Pancreas (tissue), 10 donors: ENCODE results near the gene PLEK2. TPM values are rescaled to one million over a fixed set of nuclear protein-coding genes. Genes with fewer than 3 reads are reported as not detected.
A peak's percentile ranks its signal among the peaks of the same experiment; 100 is the strongest.

Source experiments
- ATAC-seq, 4 donors: fragments of 200-7000 bp; cut with Tn5 transposase; one replicate each; pipeline versions ENCODE4 v1.8.0 to v1.9.1; 2020; ENCODE audit warnings: mild to moderate bottlenecking in 4 of 4, moderate library complexity in 4 of 4
- DNase-seq, 6 donors: peaks; one replicate each; pipeline ENCODE4 v3.0.0-alpha.2; 2020
- FAIRE-seq: peaks from 2 replicates; lab custom pipeline; 2012; peaks lifted over from hg19 to GRCh38; lab: Jason Lieb, UNC
- H3K27ac ChIP-seq, 4 donors: fragments of 200-600 bp; sonication (generic); 1 replicate in 3 of 4; 2 replicates in 1 of 4; pipeline versions ENCODE4 v1.5.0 to v1.8.0; 2020
- H3K27me3 ChIP-seq, 4 donors: fragments of 200-600 bp; one replicate each; pipeline ENCODE4 v1.8.0; 2021
- H3K36me3 ChIP-seq, 3 donors: fragments of 200-600 bp; sonication (generic) in 1 of 3; one replicate each; pipeline versions ENCODE4 v1.5.0 to v1.8.0; 2020 to 2021
- H3K4me1 ChIP-seq, 3 donors: fragments of 200-600 bp; one replicate each; pipeline ENCODE4 v1.8.0; 2021
- H3K4me3 ChIP-seq, 4 donors: fragments of 200-600 bp; sonication (generic) in 2 of 4; one replicate each; pipeline versions ENCODE4 v1.5.0 to v1.8.0; 2020 to 2021
- H3K9me3 ChIP-seq, 4 donors: fragments of 200-600 bp; one replicate each; pipeline ENCODE4 v1.8.0; 2021
- WGBS, 2 donors: extraction: QIAGEN DNeasy Blood & Tissue Kit; methylation state at CpG; one replicate each; pipeline ENCODE4 v1.1.7; 2013; 5-methylcytosine and 5-hydroxymethylcytosine counted together
- intact Hi-C, 3 donors: fragments of 100-400 bp; cut with DNase I; formaldehyde crosslinking; loops; one replicate each; pipeline versions ENCODE4 v1.11.1 to v1.14.2; 2022
- polyA plus RNA-seq, 2 donors: library from polyadenylated mRNA; stranded (reverse); fragments of 200-250 nt; gene quantifications; one replicate each; pipeline ENCODE4 v1.2.3, GENCODE V29; 2013
- total RNA-seq, 6 donors: library from RNA; stranded (reverse); fragmentation: NEBNext Ultra II Directional in 4 of 6; extraction: Animal tissue kit (Norgen Biotek cat#: 25700) in 4 of 6; gene quantifications; one replicate each; pipeline versions ENCODE4 v1.2.1 to v1.2.4, GENCODE V29; 2021 to 2023
- TF ChIP-seq, protein P1 (sequence below), 4 donors: fragments of 200-600 bp; sonication (generic) in 3 of 4; IDR thresholded peaks; one replicate each; pipeline versions ENCODE4 v1.5.0 to v1.8.0; 2021; ENCODE audit warnings: antibody characterized with exemption in 4 of 4
- donor health status: healthy with polysubstance abuse.
- donor health status: DM: no; HTN: no; CAD: no; lungs with moderate emphysema.
- donor health status: DM: no; HTN: no; CAD: no.
- donor health status: control.
- donor health status: control.
- donor health status: Bipolar disorder and iron deficiency.
- donor health status: DM: yes; HTN: yes; CAD: no.
- donor health status: DM: no; HTN: no; CAD: no.
- donor health status: DM: no; HTN: no; CAD: no.
- donor health status: DM: yes; HTN: yes; CAD: no.

PLEK2 gene
- total and polyA plus RNA-seq, 8 donors: 4.0 to 9.9 (median 6.6) TPM

DNA sequence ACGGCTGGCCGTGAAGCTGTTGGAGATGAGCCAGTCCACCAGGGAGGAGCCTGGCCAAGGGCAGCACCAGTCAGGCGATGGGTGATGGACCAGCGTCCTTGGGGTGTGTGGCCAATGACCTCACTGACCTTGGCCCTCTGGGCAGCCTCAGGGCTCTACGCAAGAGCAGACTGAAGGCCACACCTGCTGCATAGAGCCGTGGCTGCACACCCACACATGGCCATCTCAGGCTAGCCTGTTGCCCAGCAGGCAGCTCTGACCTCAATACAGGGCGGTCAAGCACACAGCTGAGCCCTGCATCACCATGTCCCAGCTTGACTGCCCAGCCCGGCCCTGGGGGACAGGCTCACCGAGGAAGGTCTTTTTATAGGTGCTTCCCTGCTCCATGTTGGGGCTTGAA, 19.2 kb downstream of the PLEK2 start:
- Histone ChIP-seq H3K9me3 (no peaks in the 10 kb centered on the region), H3K27me3 (no peaks in the 10 kb centered on the region), H3K4me1 (no peaks in the 10 kb centered on the region), H3K4me3 (no peak overlapping the region), H3K36me3 (peaks cover 0 to 5% (median 0%) of the 10 kb centered on the region in 3 donors), H3K27ac (no peak overlapping the region)
- FAIRE-seq: no peak
- intact Hi-C loops: no loop called here
- TF ChIP-seq, protein P1, sequence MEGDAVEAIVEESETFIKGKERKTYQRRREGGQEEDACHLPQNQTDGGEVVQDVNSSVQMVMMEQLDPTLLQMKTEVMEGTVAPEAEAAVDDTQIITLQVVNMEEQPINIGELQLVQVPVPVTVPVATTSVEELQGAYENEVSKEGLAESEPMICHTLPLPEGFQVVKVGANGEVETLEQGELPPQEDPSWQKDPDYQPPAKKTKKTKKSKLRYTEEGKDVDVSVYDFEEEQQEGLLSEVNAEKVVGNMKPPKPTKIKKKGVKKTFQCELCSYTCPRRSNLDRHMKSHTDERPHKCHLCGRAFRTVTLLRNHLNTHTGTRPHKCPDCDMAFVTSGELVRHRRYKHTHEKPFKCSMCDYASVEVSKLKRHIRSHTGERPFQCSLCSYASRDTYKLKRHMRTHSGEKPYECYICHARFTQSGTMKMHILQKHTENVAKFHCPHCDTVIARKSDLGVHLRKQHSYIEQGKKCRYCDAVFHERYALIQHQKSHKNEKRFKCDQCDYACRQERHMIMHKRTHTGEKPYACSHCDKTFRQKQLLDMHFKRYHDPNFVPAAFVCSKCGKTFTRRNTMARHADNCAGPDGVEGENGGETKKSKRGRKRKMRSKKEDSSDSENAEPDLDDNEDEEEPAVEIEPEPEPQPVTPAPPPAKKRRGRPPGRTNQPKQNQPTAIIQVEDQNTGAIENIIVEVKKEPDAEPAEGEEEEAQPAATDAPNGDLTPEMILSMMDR (IDR thresholded peaks at IDR 0.05): no peak
- no peak for DNase-seq
- peak in 1 of 4 donors; percentile 8 for ATAC-seq
- 76 to 87% methylated on average over 9 of the region's 9 CpGs for WGBS, 2 donors

- Histone ChIP-seq H3K4me3 (no peak overlapping the region), H3K27me3 (no peaks in the 10 kb centered on the region), H3K36me3 (peaks cover 0 to 5% (median 0%) of the 10 kb centered on the region in 3 donors), H3K27ac (no peak overlapping the region), H3K4me1 (no peaks in the 10 kb centered on the region), H3K9me3 (no peaks in the 10 kb centered on the region)
- FAIRE-seq: no peak
- 68 to 83% methylated on average over 3 of the region's 3 CpGs for WGBS, 2 donors
- ATAC-seq: no peak
- TF ChIP-seq, protein P1 (IDR thresholded peaks at IDR 0.05): no peak
- intact Hi-C loops: no loop called here
- no peak for DNase-seq
Observed at GRCh38 chr14:67392123-67392522, 19.8 kb downstream of the PLEK2 start.

- Histone ChIP-seq H3K4me3 (no peak overlapping the region), H3K27ac (no peak overlapping the region), H3K4me1 (peaks cover 0 to under 1% (median 0%) of the 10 kb centered on the region in 3 donors), H3K9me3 (no peaks in the 10 kb centered on the region), H3K36me3 (peaks cover 0 to 9% (median 0%) of the 10 kb centered on the region in 3 donors), H3K27me3 (no peaks in the 10 kb centered on the region)
- ATAC-seq: no peak
- FAIRE-seq: no peak
- TF ChIP-seq, protein P1 (IDR thresholded peaks at IDR 0.05): no peak
- DNase-seq: no peak
- WGBS, 2 donors: 77 to 78% methylated on average over 6 of the region's 6 CpGs
- intact Hi-C loops: no loop called here
Observed at GRCh38 chr14:67391268-67391667, 20.7 kb downstream of the PLEK2 start.

GRCh38 chr14:67389811-67390534, 22.0 kb downstream of the PLEK2 start:
- WGBS, 2 donors: 70 to 80% methylated on average over 1 of the region's 1 CpG
- Histone ChIP-seq H3K9me3 (no peaks in the 10 kb centered on the region), H3K4me3 (no peak overlapping the region), H3K27ac (no peak overlapping the region), H3K27me3 (no peaks in the 10 kb centered on the region), H3K4me1 (peaks cover 0 to 13% (median 6%) of the 10 kb centered on the region in 3 donors), H3K36me3 (peaks cover 0 to 14% (median 0%) of the 10 kb centered on the region in 3 donors)
- TF ChIP-seq, protein P1 (IDR thresholded peaks at IDR 0.05): no peak
- DNase-seq: no peak
- FAIRE-seq: no peak
- ATAC-seq: no peak
- intact Hi-C loops: no loop called here

GRCh38 chr14:67389275-67389674, 22.7 kb downstream of the PLEK2 start:
- Histone ChIP-seq H3K4me3 (no peak overlapping the region), H3K27ac (no peak overlapping the region), H3K9me3 (no peaks in the 10 kb centered on the region), H3K4me1 (peaks cover 0 to 14% (median 6%) of the 10 kb centered on the region in 3 donors), H3K36me3 (peaks cover 0 to 16% (median 0%) of the 10 kb centered on the region in 3 donors), H3K27me3 (no peaks in the 10 kb centered on the region)
- TF ChIP-seq, protein P1 (IDR thresholded peaks at IDR 0.05): no peak
- FAIRE-seq (no peak), DNase-seq (no peak), ATAC-seq (no peak)
- WGBS, 2 donors: 86 to 90% methylated on average over 3 of the region's 3 CpGs
- intact Hi-C loops: no loop called here
